Measurements from ENCODE around the gene EXOSC10. TPM values are rescaled to one million over a fixed set of nuclear protein-coding genes. Genes with fewer than 3 reads are reported as not detected.
A peak's percentile ranks its signal among the peaks of the same experiment; 100 is the strongest.

The EXOSC10 gene
- total and polyA plus RNA-seq, 2 of the 13 experiments (the other 11 are each of a cell fraction or from before 2014, with no cell fraction given): 48.4 to 67.6 TPM

DNA sequence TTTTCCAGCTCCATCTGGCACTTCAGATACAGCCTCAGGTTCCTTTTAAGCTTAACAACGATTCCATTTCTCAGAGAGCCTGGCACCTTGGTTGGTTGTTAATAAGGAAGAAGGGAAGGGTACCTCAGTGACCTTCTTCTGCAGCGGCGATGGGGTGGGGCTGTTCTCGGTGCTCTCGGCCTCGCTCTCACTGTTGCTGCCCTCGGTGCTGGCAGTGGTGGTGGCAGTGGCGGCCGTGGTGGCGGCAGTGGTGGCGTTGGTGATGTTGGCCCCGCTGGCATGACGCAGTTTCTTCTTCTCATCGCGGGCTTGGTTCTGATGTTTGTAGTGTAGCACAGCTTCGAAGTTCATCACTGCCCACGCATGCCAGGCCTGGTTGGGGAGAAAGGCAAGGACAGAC is 30.7 kb upstream of the EXOSC10 start (continued):
- TF ChIP-seq, protein P1, sequence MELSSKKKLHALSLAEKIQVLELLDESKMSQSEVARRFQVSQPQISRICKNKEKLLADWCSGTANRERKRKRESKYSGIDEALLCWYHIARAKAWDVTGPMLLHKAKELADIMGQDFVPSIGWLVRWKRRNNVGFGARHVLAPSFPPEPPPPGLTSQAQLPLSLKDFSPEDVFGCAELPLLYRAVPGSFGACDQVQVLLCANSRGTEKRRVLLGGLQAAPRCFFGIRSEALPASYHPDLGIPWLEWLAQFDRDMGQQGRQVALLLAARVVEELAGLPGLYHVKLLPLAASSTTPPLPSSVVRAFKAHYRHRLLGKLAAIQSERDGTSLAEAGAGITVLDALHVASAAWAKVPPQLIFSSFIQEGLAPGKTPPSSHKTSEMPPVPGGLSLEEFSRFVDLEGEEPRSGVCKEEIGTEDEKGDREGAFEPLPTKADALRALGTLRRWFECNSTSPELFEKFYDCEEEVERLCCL (CRISPR knock-in tag; IDR thresholded peaks at IDR 0.05; ENCODE audit: borderline replicate concordance): no peak
- no peak for TF ChIP-seq ZNF83 (CRISPR knock-in tag; IDR thresholded peaks at IDR 0.05; ENCODE audit: borderline replicate concordance)
- TF ChIP-seq, protein P2, sequence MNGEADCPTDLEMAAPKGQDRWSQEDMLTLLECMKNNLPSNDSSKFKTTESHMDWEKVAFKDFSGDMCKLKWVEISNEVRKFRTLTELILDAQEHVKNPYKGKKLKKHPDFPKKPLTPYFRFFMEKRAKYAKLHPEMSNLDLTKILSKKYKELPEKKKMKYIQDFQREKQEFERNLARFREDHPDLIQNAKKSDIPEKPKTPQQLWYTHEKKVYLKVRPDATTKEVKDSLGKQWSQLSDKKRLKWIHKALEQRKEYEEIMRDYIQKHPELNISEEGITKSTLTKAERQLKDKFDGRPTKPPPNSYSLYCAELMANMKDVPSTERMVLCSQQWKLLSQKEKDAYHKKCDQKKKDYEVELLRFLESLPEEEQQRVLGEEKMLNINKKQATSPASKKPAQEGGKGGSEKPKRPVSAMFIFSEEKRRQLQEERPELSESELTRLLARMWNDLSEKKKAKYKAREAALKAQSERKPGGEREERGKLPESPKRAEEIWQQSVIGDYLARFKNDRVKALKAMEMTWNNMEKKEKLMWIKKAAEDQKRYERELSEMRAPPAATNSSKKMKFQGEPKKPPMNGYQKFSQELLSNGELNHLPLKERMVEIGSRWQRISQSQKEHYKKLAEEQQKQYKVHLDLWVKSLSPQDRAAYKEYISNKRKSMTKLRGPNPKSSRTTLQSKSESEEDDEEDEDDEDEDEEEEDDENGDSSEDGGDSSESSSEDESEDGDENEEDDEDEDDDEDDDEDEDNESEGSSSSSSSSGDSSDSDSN (CRISPR knock-in tag; IDR thresholded peaks at IDR 0.05): no peak
- no peak for TF ChIP-seq NCOA5 (CRISPR knock-in tag; IDR thresholded peaks at IDR 0.05)
- TF ChIP-seq WIZ (CRISPR knock-in tag; IDR thresholded peaks at IDR 0.05): no peak
- no peak for TF ChIP-seq KLF9 (CRISPR knock-in tag; IDR thresholded peaks at IDR 0.05; ENCODE audit: low read depth)

DNA sequence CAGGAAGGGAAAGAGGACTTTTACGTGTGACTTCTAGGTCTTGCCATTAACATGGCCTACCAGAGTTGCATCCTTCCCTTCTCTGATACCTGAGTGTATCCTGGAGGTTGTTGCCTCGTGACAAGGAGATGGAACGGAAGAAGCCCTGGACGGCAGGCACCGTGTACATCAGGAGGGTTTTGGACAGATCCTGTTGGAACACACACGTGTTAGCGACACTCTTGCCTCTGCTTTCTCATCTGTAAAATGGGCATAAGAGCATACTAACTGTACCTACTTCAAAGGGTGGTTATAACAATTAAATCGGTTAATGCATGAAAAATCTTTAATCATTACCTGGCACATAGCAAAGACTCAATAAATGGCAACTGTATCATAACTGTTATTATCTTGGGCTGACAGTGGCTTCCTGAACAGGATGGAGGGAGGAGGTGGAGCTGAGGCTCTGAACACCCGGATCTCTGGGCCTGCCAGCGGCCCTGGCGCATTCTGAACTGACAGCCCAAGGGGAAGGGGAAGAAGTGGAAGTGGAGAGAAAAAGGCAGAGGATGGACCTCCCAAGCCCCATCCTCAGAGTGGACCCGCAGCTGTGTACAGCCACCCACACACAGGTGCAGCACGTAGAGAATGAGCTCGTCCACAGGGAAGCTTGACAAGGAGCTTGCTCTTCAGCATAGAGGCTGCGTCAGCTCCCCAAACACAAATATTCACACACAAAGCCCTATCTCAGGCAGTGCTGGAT is 30.2 kb upstream of the EXOSC10 start:
- ChIA-PET POLR2A (no interaction called here), CTCF (ENCODE audit: low intra/inter-chr PET ratio, low total read pairs) (no interaction called here)
- Histone ChIP-seq H3K4me3 (replicated peaks in 1 of 3; ENCODE audit: insufficient read depth in 1 of 3, low read depth in 2 of 3, low read length in 3 of 3) (no peak overlapping the region), H3K9me3 (ENCODE audit: low read length) (no peaks in the 10 kb centered on the region), H3K27me3 (ENCODE audit: control insufficient read depth in 1 of 2, insufficient read depth in 2 of 2, low read length in 2 of 2) (no peaks in the 10 kb centered on the region), H3K27ac (ENCODE audit: extremely low read length, insufficient read depth, low read length) (no peak overlapping the region), H3K79me2 (ENCODE audit: insufficient read depth, low read length) (no peaks in the 10 kb centered on the region), H2AFZ (ENCODE audit: low read length) (no peak overlapping the region), H3K9ac (ENCODE audit: insufficient read depth, low read depth, low read length) (no peak overlapping the region), H3K4me2 (ENCODE audit: low read depth, low read length) (no peak overlapping the region), H3K4me1 (ENCODE audit: insufficient read depth, low read length) (no peaks in the 10 kb centered on the region), H3K36me3 (replicated peaks in 1 of 2; ENCODE audit: control insufficient read depth in 1 of 2, insufficient read depth in 2 of 2, low read length in 2 of 2) (peaks cover 19 to 65% of the 10 kb centered on the region in 2 experiments), H4K20me1 (ENCODE audit: insufficient read depth, low read length) (no peaks in the 10 kb centered on the region)
- FAIRE-seq (no peak), DNase-seq (ENCODE audit: low spot score) (no peak), ATAC-seq (no peak)
- WGBS (ENCODE audit: low lambda C conversion rate): 94% methylated on average over 14 of the region's 15 CpGs
- BruUV-seq (replicated peaks): no TSS peak
- in situ Hi-C loops (cut with HindIII; ENCODE audit: extremely low pct_ligation_motif_present, low pct_unique_long_range_greater_than_20kb) (no loop called here), intact Hi-C loops (cut with micrococcal nuclease; ENCODE audit: unreplicated experiment) (no loop called here)
- TF ChIP-seq ZNF629 (CRISPR knock-in tag; conservative IDR thresholded peaks at IDR 0.05) (peak; percentile 76), FOXM1 (CRISPR knock-in tag; IDR thresholded peaks at IDR 0.05) (no peak)

All from HepG2 (cell line).